Mesothelial cell of epicardium (in vitro differentiated cells): Measurements from ENCODE around the gene ZBTB5. TPM values are rescaled to one million over a fixed set of nuclear protein-coding genes. Genes with fewer than 3 reads are reported as not detected.

ENCODE experiments used
- DNase-seq, 2 experiments: peaks; one replicate each; pipeline ENCODE4 v3.0.0; 2021; ENCODE audit warnings: low spot score in 2 of 2; ENCODE audit not compliant: unreplicated experiment in 2 of 2
- H3K27ac Mint-ChIP-seq: 2 replicates; pipeline ENCODE4 v1.8.0; 2021; ENCODE audit warnings: mixed read lengths
- H3K27me3 Mint-ChIP-seq: 2 replicates; pipeline ENCODE4 v1.8.0; 2021; ENCODE audit warnings: low read depth, mixed read lengths
- H3K36me3 Mint-ChIP-seq: 2 replicates; pipeline ENCODE4 v1.8.0; 2021; ENCODE audit warnings: mixed read lengths
- H3K4me1 Mint-ChIP-seq: 2 replicates; pipeline ENCODE4 v1.8.0; 2021; ENCODE audit warnings: mixed read lengths
- H3K4me3 Mint-ChIP-seq: 2 replicates; pipeline ENCODE4 v1.8.0; 2021; ENCODE audit warnings: mild to moderate bottlenecking, moderate library complexity, mixed read lengths
- H3K9me3 Mint-ChIP-seq: 2 replicates; pipeline ENCODE4 v1.8.0; 2021; ENCODE audit warnings: mixed read lengths
- total RNA-seq: library from RNA; stranded (reverse); gene quantifications from 3 replicates; pipeline ENCODE4 v1.2.1, GENCODE V29; 2021
- TF ChIP-seq, protein P1 (sequence below): fragments of 200-600 bp; sonication (generic); IDR thresholded peaks from one replicate; pipeline ENCODE4 v1.5.0; 2021; ENCODE audit warnings: antibody characterized with exemption; ENCODE audit not compliant: unreplicated experiment

The ZBTB5 gene
- total RNA-seq, 1 donor from 2014 or later = 34.2 TPM

GRCh38 chr9:37495571-37495970 is 30.3 kb upstream of the ZBTB5 start:
- H3K9me3 Mint-ChIP-seq = no peaks in the 10 kb centered on the region

GRCh38 chr9:37491939-37492338 is 26.7 kb upstream of the ZBTB5 start:
- no peak overlapping the region for H3K4me3 Mint-ChIP-seq
- H3K27ac Mint-ChIP-seq = no peak overlapping the region
- DNase-seq = no peak
- H3K36me3 Mint-ChIP-seq = peaks cover 30% of the 10 kb centered on the region
- H3K27me3 Mint-ChIP-seq = no peaks in the 10 kb centered on the region
- H3K4me1 Mint-ChIP-seq = peaks cover 4% of the 10 kb centered on the region
- TF ChIP-seq, protein P1, sequence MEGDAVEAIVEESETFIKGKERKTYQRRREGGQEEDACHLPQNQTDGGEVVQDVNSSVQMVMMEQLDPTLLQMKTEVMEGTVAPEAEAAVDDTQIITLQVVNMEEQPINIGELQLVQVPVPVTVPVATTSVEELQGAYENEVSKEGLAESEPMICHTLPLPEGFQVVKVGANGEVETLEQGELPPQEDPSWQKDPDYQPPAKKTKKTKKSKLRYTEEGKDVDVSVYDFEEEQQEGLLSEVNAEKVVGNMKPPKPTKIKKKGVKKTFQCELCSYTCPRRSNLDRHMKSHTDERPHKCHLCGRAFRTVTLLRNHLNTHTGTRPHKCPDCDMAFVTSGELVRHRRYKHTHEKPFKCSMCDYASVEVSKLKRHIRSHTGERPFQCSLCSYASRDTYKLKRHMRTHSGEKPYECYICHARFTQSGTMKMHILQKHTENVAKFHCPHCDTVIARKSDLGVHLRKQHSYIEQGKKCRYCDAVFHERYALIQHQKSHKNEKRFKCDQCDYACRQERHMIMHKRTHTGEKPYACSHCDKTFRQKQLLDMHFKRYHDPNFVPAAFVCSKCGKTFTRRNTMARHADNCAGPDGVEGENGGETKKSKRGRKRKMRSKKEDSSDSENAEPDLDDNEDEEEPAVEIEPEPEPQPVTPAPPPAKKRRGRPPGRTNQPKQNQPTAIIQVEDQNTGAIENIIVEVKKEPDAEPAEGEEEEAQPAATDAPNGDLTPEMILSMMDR = no peak
- H3K9me3 Mint-ChIP-seq = no peaks in the 10 kb centered on the region

More at GRCh38 chr9:37495571-37495970, 30.3 kb upstream of the ZBTB5 start:
- TF ChIP-seq, protein P1 = no peak
- peaks cover 36% of the 10 kb centered on the region for H3K36me3 Mint-ChIP-seq
- no peak overlapping the region for H3K27ac Mint-ChIP-seq
- H3K4me1 Mint-ChIP-seq = no peaks in the 10 kb centered on the region
- no peak for DNase-seq
- H3K4me3 Mint-ChIP-seq = no peak overlapping the region
- H3K27me3 Mint-ChIP-seq = no peaks in the 10 kb centered on the region

DNA sequence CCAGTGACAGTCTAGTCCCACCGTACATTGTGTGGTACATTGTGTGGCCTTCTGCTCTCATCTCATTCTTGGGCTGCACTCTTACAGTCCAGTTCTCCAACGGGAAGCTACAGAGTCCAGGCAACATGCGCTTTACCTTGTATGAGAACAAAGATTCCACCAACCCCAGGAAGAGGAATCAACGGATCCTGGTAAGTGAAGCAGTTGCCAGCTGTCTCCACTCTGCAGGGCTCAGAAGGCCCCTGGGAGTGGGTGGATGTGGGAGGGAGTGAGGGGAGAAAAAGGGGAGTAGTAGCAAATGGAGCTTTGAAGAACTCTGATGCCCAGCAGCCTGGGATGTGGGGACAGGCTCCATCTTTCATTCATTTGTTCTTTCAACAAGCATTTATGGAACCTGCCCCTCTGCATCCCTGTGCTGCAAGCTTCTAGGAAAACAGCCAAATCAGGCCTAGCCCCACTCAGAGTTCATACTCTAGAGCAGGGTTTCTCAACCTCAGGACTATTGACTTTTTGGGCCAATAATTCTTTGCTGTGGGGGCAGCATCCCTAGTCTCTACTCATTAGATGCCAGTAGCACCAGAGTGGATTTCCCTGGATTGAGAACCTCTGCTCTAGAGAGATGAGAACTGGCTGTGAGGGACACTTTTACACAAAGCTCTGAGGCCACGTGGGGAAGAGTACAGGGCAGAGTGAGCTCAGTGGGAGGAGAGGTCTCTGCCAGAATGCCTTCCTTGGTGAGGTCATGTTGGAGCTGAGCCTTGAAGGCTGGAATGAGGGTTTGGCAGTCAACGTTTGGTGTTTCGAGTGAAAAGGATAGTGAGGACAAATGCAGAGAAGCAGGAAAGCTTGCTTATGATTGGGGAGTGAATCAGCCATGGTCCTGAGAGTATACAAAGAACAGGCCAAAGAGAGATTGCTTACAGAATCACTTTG is 21.6 kb upstream of the ZBTB5 start:
- H3K9me3 Mint-ChIP-seq = no peaks in the 10 kb centered on the region
- peaks cover 20% of the 10 kb centered on the region for H3K4me1 Mint-ChIP-seq
- TF ChIP-seq, protein P1 = no peak
- peaks cover 14% of the 10 kb centered on the region for H3K36me3 Mint-ChIP-seq
- H3K27me3 Mint-ChIP-seq = no peaks in the 10 kb centered on the region
- peak in 1 of 2 experiments; percentile 36 for DNase-seq
- peak overlapping the region; percentile 87 for H3K27ac Mint-ChIP-seq
- peak overlapping the region; percentile 83 for H3K4me3 Mint-ChIP-seq

DNA sequence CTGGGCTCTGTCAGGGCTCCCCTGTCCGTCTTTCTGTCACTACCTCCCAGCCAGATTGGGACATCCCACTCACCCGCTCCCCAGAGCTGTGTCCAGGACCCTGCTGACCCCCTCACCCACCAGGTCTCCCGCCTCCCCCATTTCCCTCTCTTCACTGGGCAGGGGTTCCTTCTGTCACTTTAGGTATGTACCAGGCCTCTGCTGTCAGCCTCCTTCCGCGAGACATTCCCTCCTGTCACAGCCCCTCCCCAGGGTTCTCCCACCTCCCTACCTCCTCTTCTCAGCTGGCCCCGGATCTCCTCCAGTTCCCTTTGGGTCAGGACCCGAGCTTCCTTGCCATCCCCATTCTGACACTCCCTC is 21.0 kb upstream of the ZBTB5 start:
- DNase-seq = peak in 1 of 2 experiments; percentile 38
- TF ChIP-seq, protein P1 = no peak
- H3K27ac Mint-ChIP-seq = peak overlapping the region; percentile 87
- H3K9me3 Mint-ChIP-seq = no peaks in the 10 kb centered on the region
- H3K36me3 Mint-ChIP-seq = peaks cover 12% of the 10 kb centered on the region
- H3K4me3 Mint-ChIP-seq = peak overlapping the region; percentile 83
- no peaks in the 10 kb centered on the region for H3K27me3 Mint-ChIP-seq
- peaks cover 20% of the 10 kb centered on the region for H3K4me1 Mint-ChIP-seq

DNA sequence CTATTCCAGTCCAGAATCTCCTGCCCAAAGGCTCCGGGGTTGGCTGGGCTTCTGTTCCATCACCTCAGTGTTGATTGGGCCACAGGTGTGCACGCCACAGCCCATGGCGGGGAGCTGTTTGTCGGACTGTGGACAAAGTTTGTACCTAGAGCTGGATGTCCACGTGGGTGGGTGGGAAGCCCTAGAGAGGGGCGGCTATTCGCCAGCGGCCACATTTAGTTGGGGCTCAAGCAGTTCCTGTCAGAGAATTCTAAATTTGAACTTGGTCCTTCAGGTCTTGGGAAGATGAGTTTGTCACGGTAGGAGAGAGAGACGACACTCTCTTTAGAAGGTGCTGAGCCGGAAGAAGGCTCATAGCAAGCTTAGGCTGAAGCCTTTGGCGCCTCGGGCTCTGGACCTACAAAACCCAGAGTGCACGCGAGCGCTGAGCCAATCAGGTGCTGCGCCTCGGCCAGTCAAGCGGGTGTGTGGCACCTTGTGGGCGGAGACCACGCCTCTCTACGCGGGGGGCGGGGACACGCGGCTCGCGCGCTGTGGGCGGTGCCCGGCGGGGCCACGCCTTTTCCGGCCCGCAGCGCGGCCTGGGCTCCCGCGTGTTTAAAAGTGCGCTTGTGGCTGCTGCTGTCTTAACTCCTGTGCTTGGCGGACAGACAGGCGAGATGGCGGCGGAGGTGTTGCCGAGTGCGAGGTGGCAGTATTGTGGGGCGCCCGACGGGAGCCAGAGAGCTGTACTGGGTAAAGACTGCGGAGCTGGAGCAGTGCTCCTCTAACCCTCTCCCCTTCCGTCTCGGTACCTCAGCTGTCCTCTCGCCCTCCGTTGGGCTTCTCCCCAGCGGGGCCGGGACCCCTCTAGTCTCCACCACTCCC is 20.4 kb upstream of the ZBTB5 start, which contains the start of gene POLR1E:
POLR1E (plus strand) TSS at position 560 of the 867 bp plus-strand sequence; CDS start at position 660, 100 bp downstream.
- Mint-ChIP-seq H3K27ac (peak within 1 kb of the TSS; percentile 87), H3K9me3 (no peaks in the 10 kb centered on the region), H3K4me3 (peak within 1 kb of the TSS; percentile 83), H3K27me3 (no peaks in the 10 kb centered on the region), H3K36me3 (peaks cover 9% of the 10 kb centered on the region), H3K4me1 (peaks cover 20% of the 10 kb centered on the region)
- TF ChIP-seq, protein P1 = no peak
- DNase-seq = peak; percentile 89 to 94
